NCI-H2171 (cell line): ENCODE results near the gene THAP5.
A peak's percentile ranks its signal among the peaks of the same experiment; 100 is the strongest.

Experiments used
- DNase-seq: peaks from one replicate; lab custom pipeline; 2025; lab: John Stamatoyannopoulos, UW

THAP5 gene

GRCh38 chr7:108533712-108534111, 35.8 kb downstream of the THAP5 start:
- DNase-seq, result no peak

- no peak for DNase-seq
These were observed 40.2 kb downstream of the THAP5 start for GRCh38 chr7:108529341-108529740.

- no peak for DNase-seq
These were observed 41.3 kb downstream of the THAP5 start for GRCh38 chr7:108528183-108528712.

GRCh38 chr7:108526768-108527017, 42.8 kb downstream of the THAP5 start:
- DNase-seq, result no peak

- DNase-seq, result peak; percentile 99
These were observed 43.3 kb downstream of the THAP5 start, which contains the start of gene PNPLA8 for GRCh38 chr7:108525985-108526767. PNPLA8 (minus strand) TSS chr7:108526135; CDS start chr7:108515491, 10,644 bp downstream.

- peak; percentile 81 for DNase-seq
These were observed 44.0 kb downstream of the THAP5 start for GRCh38 chr7:108525327-108525984.

- no peak for DNase-seq
These were observed 46.7 kb downstream of the THAP5 start for GRCh38 chr7:108522780-108523179.

GRCh38 chr7:108517951-108518350, 51.6 kb downstream of the THAP5 start:
- DNase-seq, result no peak

GRCh38 chr7:108515630-108516029, 53.9 kb downstream of the THAP5 start:
- no peak for DNase-seq

- DNase-seq, result no peak
These were observed 54.5 kb downstream of the THAP5 start for GRCh38 chr7:108515013-108515412.
